ENCODE results near the gene CDCA4. TPM values are rescaled to one million over a fixed set of nuclear protein-coding genes. Genes with fewer than 3 reads are reported as not detected.

Gene CDCA4
- polyA plus RNA-seq, 3 donors: 17.4 to 19.3 (median 18.7) TPM

DNA sequence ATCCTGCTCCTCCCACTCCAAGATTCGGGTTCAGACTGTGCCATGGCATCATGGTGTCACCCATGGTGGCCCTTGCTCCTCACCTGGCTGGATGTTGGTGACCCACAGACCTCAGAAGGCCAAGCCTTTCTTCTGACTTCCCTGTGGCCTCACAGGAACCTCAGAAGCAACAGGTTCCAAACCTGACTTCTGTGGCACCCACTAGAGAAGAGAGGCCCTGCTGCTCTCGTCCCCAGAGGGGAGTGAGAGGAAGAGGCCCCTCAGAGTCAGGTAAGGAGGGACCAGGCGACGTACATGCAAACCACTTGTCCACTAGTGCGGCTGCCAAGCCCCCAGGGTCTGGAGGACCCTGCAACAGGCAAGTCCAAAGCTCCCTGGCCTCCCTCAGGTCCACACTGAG is 24.9 kb downstream of the CDCA4 start:
- DNase-seq (ENCODE audit: low read depth in 3 of 3, low spot score in 2 of 3): no peak

DNA sequence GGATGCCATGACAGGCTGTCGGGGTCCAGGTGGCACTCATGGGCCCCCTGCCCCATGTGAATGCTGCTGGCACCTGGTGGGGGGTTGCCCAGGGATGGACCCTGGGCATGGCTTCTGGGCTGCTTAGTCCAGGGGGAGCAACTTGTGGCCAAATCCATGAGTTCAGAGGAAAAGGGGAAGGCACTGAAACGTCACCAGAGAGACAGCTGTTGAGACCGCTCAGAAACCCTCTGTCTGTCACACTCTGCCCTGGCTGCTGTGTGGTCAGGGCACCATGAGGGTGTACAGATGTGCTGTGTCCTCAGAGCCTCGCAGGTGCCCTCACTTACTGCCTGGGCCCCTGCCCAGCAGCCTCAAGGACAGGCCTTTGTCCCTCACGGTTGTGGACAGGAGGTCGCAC is 25.9 kb downstream of the CDCA4 start:
- no peak for DNase-seq (ENCODE audit: low read depth in 3 of 3, low spot score in 2 of 3)

DNA sequence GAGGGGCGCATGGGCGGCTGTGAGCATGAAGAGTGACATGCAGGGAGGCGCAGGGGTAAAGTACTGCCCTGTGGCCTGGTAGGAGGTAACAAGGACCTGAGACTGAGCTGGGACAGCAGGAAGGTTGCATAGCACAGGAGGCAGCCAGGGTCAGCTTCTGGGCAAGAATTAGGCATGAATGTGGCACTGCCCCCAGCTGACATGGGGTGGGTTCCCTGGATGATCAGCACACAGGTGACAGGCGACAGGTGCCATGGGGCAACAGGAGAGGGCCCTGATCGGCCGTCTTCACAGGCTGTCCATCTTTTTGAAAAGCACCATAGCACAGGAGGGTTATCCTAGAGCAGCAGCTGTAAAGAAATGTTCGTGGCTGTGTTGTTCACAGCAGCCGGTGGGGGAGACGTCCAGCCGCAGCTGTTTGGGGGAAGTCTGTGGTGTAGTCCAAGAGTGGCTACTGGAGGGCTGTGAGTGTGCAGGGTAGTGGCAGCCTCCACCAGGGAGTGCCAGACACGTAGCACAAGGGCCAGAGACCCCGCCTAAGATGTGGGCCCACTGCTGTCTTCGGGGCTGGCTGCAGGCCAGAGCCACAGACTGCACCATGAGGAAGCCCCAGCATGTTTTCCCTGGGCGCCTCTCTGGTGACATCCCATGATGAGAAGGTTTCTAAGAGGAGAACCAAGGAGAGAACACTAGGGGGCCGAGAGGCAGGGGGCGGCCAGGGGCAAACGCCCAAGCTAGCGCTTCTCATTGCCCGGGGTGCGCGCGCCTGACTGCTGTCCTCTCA is 26.9 kb downstream of the CDCA4 start:
- no peak for DNase-seq (ENCODE audit: low read depth in 3 of 3, low spot score in 2 of 3)

DNA sequence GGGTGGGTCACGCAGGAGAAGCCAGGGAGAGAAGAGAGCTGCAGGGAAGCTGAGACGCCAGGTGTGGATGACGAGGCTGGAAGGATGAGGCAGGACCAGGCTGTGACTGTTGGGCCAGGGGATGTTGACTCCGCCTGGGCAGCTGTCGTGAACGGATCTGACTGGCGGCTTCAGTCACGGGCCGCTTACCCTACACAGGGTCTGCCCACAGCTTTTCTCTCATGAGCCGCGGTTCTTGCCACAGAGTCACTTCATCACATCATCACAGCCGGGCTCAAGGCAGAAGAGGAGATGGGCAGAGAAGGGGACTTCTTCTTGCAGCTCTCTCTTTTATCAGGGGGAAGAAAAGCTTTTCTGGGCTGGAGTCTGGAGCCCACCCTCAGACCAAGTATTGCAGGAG is 27.6 kb downstream of the CDCA4 start:
- no peak for DNase-seq (ENCODE audit: low read depth in 3 of 3, low spot score in 2 of 3)

DNA sequence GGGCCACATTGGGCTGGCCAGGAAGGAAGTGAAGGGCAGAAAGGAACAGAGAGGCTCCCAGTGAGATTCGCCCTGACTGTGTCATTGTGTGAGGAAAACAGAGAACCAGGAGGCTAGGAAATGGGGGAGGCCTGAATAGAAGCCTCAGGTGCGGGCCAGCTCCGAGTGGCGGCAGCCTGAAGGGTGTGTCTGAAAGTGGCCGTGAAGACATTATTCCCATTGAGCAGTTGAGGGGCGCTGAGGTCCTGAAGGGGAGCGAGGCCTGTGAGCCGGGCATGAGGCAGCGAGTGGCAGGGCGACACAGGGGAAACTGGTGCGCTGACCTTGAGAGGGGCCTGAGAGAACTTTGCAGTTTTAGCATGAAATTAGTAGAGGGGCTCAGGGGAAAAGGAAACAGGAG is 28.4 kb downstream of the CDCA4 start:
- DNase-seq (ENCODE audit: low read depth in 3 of 3, low spot score in 2 of 3): no peak

DNA sequence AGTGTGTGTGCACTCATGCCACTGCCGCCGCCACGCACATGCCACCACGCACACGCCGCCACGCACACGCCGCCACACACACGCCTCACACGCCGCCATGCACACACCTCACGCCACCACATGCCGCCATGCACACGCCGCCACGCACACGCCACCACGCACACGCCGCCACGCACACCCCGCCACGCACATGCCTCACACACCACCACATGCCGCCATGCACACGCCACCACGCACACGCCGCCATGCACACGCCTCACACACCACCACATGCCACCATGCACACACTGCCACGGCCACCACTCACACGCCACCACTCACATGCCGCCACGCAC is 29.0 kb downstream of the CDCA4 start:
- DNase-seq (ENCODE audit: low read depth in 3 of 3, low spot score in 2 of 3): no peak

DNA sequence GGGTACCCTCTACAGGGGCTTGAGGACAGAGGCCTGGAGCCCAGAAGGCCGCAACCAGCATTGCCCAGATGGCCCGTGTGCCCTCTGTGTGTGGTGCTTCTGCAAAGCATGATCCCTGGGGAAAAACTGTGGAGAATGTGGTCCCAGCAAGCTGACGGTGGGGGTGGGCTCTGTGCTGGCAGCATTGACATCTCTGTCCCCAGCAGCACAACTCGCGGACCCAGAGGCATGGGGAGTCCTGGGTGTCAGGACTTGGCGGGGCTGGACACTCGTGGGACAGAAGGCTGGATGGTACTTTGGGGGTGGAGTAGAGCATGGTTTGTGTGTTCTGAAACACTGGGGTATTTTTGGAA is 31.0 kb downstream of the CDCA4 start:
- DNase-seq (ENCODE audit: low read depth in 3 of 3, low spot score in 2 of 3): no peak

DNA sequence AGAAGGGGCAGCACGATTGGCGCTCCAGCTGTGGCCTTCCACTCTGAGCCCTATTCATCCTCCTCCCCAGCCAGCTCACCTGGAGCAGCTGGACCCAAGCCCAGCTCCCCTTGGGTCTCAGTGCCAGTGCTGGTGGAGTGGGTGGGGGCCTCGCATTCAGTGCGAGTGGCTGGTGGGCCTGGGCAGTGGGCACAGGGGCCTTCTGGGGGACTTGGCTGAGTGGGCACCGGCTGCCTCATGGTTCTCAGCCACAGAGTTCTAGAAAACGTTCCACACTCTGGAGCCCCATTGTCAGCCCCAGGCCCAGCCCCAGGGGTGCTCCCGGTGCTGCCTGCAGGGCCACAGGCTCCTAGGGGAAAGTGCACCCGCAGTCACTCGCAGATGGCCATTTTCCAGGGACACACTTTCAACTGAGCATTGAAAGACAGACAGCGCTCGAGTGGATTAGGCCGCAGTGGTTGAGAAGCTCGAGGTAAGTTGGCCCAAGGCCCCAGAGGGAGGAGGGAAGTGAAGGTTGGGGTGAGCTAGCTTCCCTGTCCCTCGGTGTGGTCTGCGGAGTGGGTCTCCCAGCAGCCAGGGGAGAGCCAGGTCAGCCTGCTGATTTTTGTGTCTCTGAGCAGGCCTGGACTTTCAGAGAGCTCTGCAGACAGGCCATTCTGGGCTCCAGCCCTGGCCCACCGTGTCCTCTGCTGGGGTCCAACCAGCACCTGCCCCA is 31.5 kb downstream of the CDCA4 start:
- no peak for DNase-seq (ENCODE audit: low read depth in 3 of 3, low spot score in 2 of 3)

DNA sequence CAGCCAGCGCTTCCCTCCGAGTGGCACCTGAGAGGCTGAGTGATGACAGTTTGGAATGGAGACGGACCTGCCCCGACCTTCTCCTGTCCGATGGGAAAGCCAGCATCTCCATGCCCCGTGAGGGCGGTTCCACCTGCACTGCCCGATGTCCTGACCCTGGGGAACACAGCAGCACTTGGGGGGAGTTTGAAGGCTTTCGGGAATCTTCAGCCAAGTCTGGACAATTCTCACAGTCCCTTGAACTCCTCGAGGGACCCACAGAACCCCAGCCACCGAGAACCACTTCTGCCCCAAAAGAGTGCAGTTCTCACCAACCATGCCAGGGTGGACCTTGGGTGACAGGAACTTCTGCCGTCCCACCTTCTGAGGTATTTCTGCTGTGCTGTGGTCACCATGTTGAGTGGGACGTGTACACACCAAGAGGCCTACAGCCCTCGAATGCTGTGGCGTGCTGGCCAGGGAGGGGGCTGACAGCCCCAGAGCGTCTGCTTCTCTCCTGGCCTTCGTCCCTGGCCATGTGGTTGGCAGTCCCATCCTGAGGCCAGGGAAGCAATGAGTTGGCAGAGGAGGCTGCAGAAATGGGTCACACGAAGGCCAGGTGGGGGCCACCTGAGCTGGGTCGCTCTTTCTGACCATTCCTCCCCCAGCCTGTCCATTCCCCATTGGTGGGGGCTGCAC is 34.3 kb downstream of the CDCA4 start:
- no peak for DNase-seq (ENCODE audit: low read depth in 3 of 3, low spot score in 2 of 3)

DNA sequence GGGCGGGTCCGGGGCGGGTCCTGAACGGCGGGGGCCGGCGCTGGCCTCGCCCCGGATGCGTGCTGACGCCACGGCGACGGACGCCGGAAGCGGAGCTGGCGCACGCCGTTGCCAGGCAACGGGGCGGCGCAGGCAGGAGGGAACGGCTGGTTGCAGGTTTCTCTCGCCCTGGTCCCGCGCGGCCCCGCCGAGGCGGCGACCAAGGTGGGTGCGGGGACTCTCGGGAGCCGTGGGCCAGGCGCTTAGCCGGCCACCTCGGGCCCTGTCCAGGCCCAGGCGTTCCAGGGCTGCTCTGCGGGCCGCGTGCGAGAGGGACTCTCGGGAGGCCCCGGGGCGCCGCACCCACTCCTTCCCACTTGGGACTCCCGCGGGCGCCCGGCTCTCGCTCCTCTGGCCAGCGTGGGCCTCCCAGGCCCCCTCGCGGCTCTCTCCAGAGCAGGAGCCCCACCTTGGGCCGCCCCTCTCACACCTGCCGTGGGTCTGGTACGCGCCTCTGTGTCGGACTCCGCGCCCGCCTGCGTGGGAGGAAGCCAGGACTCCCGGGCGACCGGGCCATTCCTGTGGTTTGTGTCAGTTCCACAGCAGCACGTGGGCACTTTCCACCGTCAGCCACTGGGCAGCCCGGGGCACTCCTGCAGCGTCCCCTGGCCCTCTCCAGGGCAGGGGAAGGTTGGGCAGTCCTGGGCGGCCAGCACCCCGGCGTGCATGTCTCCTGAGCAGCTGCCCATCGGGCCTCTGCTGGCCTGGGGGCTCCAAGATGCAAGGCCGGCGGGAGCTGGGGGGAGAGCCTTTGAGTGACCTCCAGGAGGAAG is 35.0 kb downstream of the CDCA4 start, which contains the start of gene CLBA1:
TSS of gene CLBA1 (plus strand) at position 114 of the 812 bp plus-strand sequence. CDS start at position 758, 644 bp downstream.
- peak; percentile 72 to 88 (median 84) for DNase-seq (ENCODE audit: low read depth in 3 of 3, low spot score in 2 of 3)

DNA sequence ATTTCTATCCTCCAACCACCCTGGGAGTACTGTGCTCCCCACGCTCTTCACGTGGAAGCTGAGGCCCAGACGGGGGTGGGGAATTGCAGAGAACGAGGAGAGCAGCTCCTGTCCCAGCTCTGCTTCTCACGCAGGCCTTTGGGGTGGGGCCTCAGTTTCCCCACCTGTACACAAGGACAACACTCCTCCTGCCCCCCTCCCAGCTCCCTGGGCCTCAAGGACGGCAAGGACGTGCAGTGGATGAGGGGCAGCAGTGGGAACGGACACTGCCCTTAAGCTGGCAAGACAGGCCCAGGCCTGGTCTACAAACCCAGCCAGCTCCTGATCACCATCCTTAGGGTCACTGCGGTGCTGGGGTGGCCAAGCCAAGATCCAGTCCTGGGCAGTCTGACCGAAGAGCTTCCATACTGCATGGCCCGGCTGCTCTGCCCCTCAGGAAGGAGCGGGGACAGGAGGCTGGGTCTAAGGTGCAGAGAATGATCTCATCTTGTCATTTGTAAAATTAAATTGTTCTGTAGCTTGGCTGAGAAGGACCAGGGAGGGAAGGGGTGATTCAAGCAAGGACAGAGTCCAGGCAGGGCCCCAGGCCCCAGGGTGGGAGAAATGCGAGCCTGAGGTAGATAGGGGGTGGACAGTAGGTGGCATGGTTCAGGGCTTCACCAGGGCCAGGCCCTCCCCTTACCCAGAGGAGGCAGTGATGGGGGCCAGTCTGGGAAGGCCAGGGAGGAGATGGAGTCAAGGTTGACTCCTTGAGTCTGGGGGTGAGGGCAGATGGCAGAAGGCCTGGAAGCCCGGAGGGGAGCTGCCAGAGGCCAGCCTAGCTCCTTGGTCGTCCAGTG is 36.6 kb downstream of the CDCA4 start:
- DNase-seq (ENCODE audit: low read depth in 3 of 3, low spot score in 2 of 3): no peak

DNA sequence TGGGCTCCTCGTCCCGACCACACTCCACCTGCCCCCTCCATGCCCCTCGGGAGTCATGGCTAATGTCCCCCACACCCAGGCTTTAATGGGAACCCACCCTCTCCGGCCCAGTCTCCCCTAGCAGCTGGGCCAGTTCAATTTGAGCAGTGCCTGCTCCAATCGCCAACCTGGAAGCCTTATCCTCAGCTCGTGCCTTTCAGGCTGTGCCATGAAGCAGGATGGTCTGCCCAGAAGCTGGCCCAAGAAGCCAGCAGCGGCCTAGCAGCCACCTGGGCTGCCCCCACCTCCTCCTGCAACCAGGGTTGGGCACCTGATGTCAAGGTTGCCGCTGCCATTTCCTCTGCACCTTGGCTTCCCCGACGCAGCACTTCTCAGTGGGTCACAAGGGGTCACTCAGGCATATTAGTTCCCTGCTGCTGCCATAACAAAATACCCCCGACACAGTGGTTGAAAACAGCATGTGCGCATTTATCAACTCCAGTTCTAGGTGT is 37.6 kb downstream of the CDCA4 start:
- DNase-seq (ENCODE audit: low read depth in 3 of 3, low spot score in 2 of 3): no peak

DNA sequence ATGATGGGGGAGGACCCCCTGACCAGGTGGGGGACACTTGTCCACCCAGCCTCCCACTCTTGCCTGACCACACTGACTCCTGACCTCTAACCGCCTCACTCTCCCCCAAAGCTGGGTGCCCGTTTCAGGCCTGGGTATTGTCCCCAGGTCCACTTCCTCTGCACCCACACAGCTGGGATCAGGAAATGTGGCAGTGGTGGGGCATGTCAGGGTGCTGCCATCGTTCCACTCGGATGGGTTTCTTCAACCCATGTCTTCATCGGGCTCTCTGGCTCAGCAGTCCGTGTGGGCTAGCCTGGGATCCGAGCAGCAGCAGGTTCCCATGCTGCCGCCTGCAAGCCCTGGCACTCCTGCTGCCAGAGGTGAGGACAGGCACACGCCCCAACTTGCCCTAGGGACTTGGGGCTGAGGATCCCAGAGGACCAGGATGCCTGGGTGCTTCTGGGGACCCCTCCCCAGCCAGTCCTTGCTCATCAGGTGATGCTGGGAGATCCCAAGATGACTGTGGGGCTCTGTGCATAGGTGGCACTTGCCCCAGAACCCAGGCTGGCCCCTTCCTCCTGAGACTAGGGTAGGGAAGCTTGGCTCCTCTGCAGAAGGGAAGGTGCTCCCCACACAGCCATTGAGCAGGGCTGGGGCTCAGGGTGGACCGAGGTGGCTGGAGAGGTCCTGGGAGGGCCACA is 38.2 kb downstream of the CDCA4 start:
- no peak for DNase-seq (ENCODE audit: low read depth in 3 of 3, low spot score in 2 of 3)

DNA sequence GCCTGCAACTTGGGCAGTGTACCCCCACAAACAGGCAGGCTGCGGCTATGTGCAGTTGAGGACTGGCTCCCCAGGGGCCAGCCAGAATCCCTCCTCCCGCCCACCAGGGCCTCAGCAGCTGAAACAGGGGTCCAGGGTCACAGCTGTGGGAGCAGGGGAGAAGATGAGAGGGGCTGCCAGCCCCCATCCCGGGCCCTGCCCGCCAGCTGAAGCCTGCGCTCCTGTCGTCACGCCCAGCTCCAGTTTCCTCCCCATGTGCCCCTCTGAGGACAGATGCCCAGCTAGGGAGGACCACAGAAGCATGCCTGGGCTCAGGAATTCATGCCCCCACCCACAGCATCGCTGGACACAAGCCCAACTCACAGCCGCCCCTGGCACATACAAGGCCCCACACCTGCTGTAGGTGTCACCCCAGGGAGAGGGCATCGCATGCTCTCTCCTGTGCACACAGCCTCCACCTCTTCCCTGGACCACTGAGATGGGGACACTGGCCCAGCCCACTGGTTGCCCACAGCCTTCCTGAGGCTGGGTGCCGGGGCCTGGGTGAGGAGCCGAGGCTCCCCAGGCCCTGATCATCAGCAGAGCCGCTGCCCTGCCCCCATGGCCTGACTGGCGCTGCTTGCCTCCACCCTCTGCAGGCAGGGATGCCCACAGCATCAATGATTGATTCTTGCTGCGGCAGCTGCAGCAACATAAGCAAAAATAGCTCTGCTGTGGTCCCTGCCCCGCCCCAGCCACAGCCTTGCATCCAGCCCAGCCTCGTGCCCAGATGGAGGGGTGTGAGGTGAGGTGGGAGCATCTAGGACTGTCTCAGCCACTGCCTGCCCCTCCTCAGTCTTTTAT is 39.0 kb downstream of the CDCA4 start:
- DNase-seq (ENCODE audit: low read depth in 3 of 3, low spot score in 2 of 3): no peak

DNA sequence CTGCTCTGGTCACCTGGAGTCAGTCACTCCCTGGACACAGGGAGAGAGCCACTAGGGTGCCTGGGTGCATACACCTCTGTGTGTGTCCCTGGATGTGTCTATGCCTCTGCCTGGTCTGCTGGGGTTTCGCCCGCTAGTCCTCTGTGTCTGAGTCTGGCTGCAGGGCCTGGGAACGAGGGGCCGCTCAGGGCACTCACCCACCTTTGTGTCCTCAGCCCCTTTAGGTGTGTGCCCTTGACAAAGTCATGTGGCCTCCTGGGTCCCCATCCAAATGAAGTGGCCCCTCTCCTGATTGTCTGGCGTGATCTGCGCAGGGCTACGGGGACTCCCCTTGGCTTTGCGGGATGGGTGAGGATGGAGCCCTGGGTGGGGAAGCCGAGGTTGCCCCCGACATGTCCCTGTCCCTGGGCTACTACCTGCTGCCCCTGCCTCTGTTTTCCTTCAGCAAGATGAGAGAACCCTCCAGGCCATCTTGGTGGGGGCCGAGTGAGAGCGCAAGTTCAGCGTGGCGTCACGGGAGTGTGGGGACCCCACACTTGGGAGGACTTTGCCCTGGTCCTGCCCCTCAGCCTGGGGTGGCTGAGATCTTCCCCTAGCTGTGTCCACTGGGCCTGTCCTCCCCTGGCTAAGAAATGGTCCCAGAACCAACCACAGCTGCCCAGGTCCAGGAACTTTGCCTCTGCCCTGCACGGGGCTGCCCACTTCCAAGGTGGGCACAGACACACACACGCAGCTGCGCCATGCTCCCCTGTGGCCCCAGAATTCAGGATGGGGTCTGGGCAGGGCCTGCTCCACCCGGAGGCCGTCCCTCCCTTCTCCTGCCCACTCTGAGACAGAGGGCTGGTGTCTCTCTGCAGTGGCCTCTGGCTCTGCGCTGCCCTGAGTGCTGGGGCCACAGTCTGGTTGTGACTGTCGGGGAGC is 40.0 kb downstream of the CDCA4 start:
- DNase-seq (ENCODE audit: low read depth in 3 of 3, low spot score in 2 of 3): no peak

DNA sequence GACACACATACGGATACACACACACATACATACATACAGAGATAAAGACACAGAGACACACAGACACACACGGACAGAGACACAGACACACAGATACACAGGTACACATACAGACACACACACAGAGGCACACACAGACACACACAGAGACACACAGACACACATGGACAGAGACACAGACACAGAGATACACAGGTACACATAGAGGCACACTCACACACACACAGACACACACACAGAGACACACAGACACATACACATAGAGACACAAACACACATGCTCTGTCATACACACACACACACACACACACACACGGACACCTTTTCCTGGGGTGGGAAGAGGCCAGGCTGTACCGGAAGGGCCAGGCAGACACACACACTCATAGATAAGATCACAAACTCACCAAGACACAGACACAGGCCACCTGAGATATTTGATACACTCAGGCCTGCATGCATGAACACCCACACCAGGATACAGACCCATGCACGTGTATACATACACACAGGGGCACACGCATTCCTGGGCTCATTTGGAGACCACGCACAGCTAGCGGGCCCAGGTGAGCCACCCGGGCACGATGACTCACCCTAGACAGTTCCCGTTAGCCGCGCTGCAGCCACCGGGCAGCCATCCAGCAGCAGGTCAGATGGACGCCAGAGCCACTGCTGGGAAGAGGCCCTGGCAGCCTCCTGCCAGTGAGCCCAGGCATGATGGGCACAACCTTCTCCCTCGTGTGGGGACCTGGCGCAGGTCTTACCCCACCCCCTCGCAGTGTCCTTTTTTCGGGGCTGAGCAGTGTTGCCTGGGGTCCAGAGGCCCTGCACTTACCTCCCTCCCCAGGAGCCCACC is 40.9 kb downstream of the CDCA4 start:
- no peak for DNase-seq (ENCODE audit: low read depth in 3 of 3, low spot score in 2 of 3)
